K562 (cell line): ENCODE data around the gene ZC3H18. TPM values are rescaled to one million over a fixed set of nuclear protein-coding genes. Genes with fewer than 3 reads are reported as not detected.

Source experiments
- ATF1 ChIP-seq, 2 experiments: fragments of 450-650 bp in 1 of 2; IDR thresholded peaks; 2 replicates each; pipeline ENCODE4 v1.6.1; 2016; ENCODE audit warnings: missing compliant biosample characterization in 1 of 2, missing genetic modification characterization in 1 of 2
- BCOR ChIP-seq: fragments of 450-650 bp; IDR thresholded peaks from 2 replicates; pipeline ENCODE4 v1.6.1; 2016
- ETV6 ChIP-seq, 3 experiments: fragments of 150-350 bp in 1 of 3; sonication (generic) in 1 of 3; formaldehyde crosslinking in 1 of 3; IDR thresholded peaks; 2 replicates each; pipeline versions ENCODE4 v1.6.1 to v1.8.0; 2014 to 2022; ENCODE audit warnings: borderline replicate concordance in 2 of 3, low read depth in 2 of 3, antibody characterized with exemption in 1 of 3, low read length in 1 of 3, mild to moderate bottlenecking in 1 of 3, missing genetic modification reagents in 1 of 3
- FOSL1 ChIP-seq: fragments of 200-800 bp; sonication (Bioruptor generic); conservative IDR thresholded peaks from 2 replicates; pipeline ENCODE4 v1.6.1; 2016; ENCODE audit warnings: missing genetic modification characterization, missing compliant biosample characterization
- FOXA1 ChIP-seq: fragments of 450-650 bp; IDR thresholded peaks from 2 replicates; pipeline ENCODE4 v1.6.1; 2016; ENCODE audit warnings: mild to moderate bottlenecking, borderline replicate concordance
- HDAC6 ChIP-seq: IDR thresholded peaks from 2 replicates; pipeline ENCODE4 v1.6.1; 2012; ENCODE audit warnings: low read depth, mild to moderate bottlenecking, control low read depth, inconsistent platforms, low read length, moderate library complexity
- HDGF ChIP-seq: fragments of 450-650 bp; IDR thresholded peaks from 2 replicates; pipeline ENCODE4 v1.6.1; 2016
- KLF10 ChIP-seq: fragments of 250-450 bp; sonication (Bioruptor Pico); IDR thresholded peaks from 2 replicates; pipeline ENCODE4 v1.6.1; 2021; ENCODE audit warnings: matching md5 sums
- MAFG ChIP-seq: fragments of 450-650 bp; conservative IDR thresholded peaks from 2 replicates; pipeline ENCODE4 v1.6.1; 2016; ENCODE audit warnings: missing genetic modification characterization, missing compliant biosample characterization
- MNT ChIP-seq, 2 experiments: fragments of 450-650 bp; conservative IDR thresholded peaks; 2 replicates each; pipeline ENCODE4 v1.6.1; 2017; ENCODE audit warnings: mild to moderate bottlenecking in 2 of 2, moderate library complexity in 2 of 2
- MYC ChIP-seq, 2 experiments: fragments of 250-450 bp in 1 of 2; sonication (Bioruptor Pico) in 1 of 2; IDR thresholded peaks; 2 replicates each; pipeline versions ENCODE4 v1.5.1 to v1.6.1; 2012 to 2021; ENCODE audit warnings: low read depth in 2 of 2, borderline replicate concordance in 1 of 2, improper control_type of control experiment in 1 of 2, low read length in 1 of 2, mild to moderate bottlenecking in 1 of 2, moderate library complexity in 1 of 2
- NFYB ChIP-seq: IDR thresholded peaks from 2 replicates; pipeline ENCODE4 v1.6.1; 2011; ENCODE audit warnings: mild to moderate bottlenecking, moderate library complexity; ENCODE audit not compliant: insufficient read length; ENCODE audit errors: extremely low read depth
- NR1H2 ChIP-seq: sonication (generic); formaldehyde crosslinking; IDR thresholded peaks from 2 replicates; pipeline ENCODE4 v1.4.0; 2020; ENCODE audit warnings: mild to moderate bottlenecking, missing genetic modification reagents
- POLR2AphosphoS5 ChIP-seq: IDR thresholded peaks from 2 replicates; pipeline ENCODE4 v1.6.1; 2011; ENCODE audit warnings: mild to moderate bottlenecking, low read depth, low read length, moderate library complexity; ENCODE audit not compliant: control insufficient read depth, insufficient read depth
- SIN3A ChIP-seq, 2 experiments: fragments of 150-350 bp in 1 of 2; IDR thresholded peaks; 2 replicates each; pipeline ENCODE4 v1.6.1; 2011 to 2016; ENCODE audit warnings: borderline replicate concordance in 2 of 2, low read depth in 2 of 2, low read length in 2 of 2, mild to moderate bottlenecking in 2 of 2, moderate library complexity in 2 of 2; ENCODE audit not compliant: control insufficient read depth in 1 of 2
- SMAD2 ChIP-seq: fragments of 150-350 bp; IDR thresholded peaks from 2 replicates; pipeline ENCODE4 v1.6.1; 2014; ENCODE audit warnings: low read depth, mild to moderate bottlenecking, low read length
- TCF3 ChIP-seq: sonication (generic); formaldehyde crosslinking; IDR thresholded peaks from 2 replicates; pipeline ENCODE4 v1.4.0; 2020; ENCODE audit warnings: mild to moderate bottlenecking, missing genetic modification reagents
- UBTF ChIP-seq, 2 experiments: IDR thresholded peaks; 2 replicates each; pipeline ENCODE4 v1.6.1; 2012; ENCODE audit warnings: improper control_type of control experiment in 2 of 2, low read depth in 2 of 2, low read length in 2 of 2, borderline replicate concordance in 1 of 2
- USF2 ChIP-seq: sonication (generic); formaldehyde crosslinking; IDR thresholded peaks from 2 replicates; pipeline ENCODE4 v1.5.0; 2020; ENCODE audit warnings: missing genetic modification reagents
- ZBTB12 ChIP-seq: fragments of 250-450 bp; sonication (Bioruptor Pico); IDR thresholded peaks from 2 replicates; pipeline ENCODE4 v1.4.0; 2020
- polyA plus RNA-seq, 8 experiments: library from polyadenylated mRNA; depleted of rRNA in 4 of 8; stranded (reverse) in 5 of 8; unstranded in 3 of 8; fragments of >200 nt; fragmentation: Nextera tagmentation in 2 of 8; fragmentation: Illumina TruSeq in 1 of 8; extraction: Ambion mirVana in 2 of 8; extraction: Trizol in 1 of 8; gene quantifications; 2 replicates each; pipeline versions ENCODE4 v1.2.1 to v1.2.3, GENCODE V29; 2011 to 2014; ENCODE audit warnings: inconsistent platforms in 1 of 8, missing spikeins in 1 of 8
- total RNA-seq, 7 experiments: library from RNA; depleted of rRNA in 6 of 7; stranded (reverse); fragments of >200 nt in 6 of 7; fragmentation: Illumina TruSeq in 2 of 7; extraction: Trizol in 2 of 7; gene quantifications; 2 replicates each; pipeline versions ENCODE4 v1.2.1 to v1.2.3, GENCODE V29; 2011 to 2021; ENCODE audit warnings: low replicate concordance in 1 of 7

Gene ZC3H18
- total and polyA plus RNA-seq, 9 of the 15 experiments (the other 6 are each of a cell fraction or from before 2014, with no cell fraction given) = 1.7 to 88.7 (median 26.9) TPM

- TF ChIP-seq MNT (conservative IDR thresholded peaks at IDR 0.05) (peak; percentile 96 to 98), KLF10 (CRISPR knock-in tag) (no peak), ZBTB12 (peak; percentile 77), SMAD2 (no peak), HDGF (no peak), NR1H2 (CRISPR knock-in tag) (0 out of 2 replicates have a peak, but pooled peaks have one; percentile 54), ETV6 (IDR thresholded peaks at IDR 0.05; ENCODE audit: borderline replicate concordance in 1 of 2, low read depth in 2 of 2, low read length in 1 of 2) (no peak), ETV6 (CRISPR knock-in tag; IDR thresholded peaks at IDR 0.05; ENCODE audit: borderline replicate concordance) (no peak), FOXA1 (no peak), BCOR (peak; percentile 16; the same call in 1 of the 2 replicates), USF2 (CRISPR knock-in tag) (no peak), POLR2AphosphoS5 (peak; percentile 70; the same call in 1 of the 2 replicates), MYC (IDR thresholded peaks at IDR 0.05; ENCODE audit: low read depth, low read length) (peak; percentile 71; the same call in 1 of the 2 replicates), MYC (CRISPR knock-in tag; IDR thresholded peaks at IDR 0.05; ENCODE audit: borderline replicate concordance, low read depth) (no peak), MAFG (tag) (no peak), HDAC6 (no peak), SIN3A (IDR thresholded peaks at IDR 0.05; ENCODE audit: borderline replicate concordance in 2 of 2, control insufficient read depth in 1 of 2, low read depth in 2 of 2, low read length in 2 of 2) (peak in 1 of 2 experiments; percentile 71; a peak in 1 of 4 replicates), TCF3 (CRISPR knock-in tag) (no peak; the same call in 1 of the 2 replicates), ATF1 (CRISPR knock-in tag; IDR thresholded peaks at IDR 0.05) (peak; percentile 82), ATF1 (tag; IDR thresholded peaks at IDR 0.05) (peak; percentile 98), NFYB (peak; percentile 98), FOSL1 (tag) (no peak), UBTF (IDR thresholded peaks at IDR 0.05; ENCODE audit: borderline replicate concordance in 1 of 2, low read depth in 2 of 2, low read length in 2 of 2) (peak; percentile 25 to 66; a peak in 3 of 4 replicates)
These were observed 92.8 kb downstream of the ZC3H18 start, which contains the start of gene MVD (continued) for GRCh38 chr16:88662843-88663606.
